HG03060 (cell line): Measurements from ENCODE around the gene RPN2.

Source experiments
- ATAC-seq: cut with Tn5 transposase; IDR thresholded peaks from one replicate; pipeline ENCODE4 v1.9.1; 2021; ENCODE audit warnings: low read depth, moderate number of reproducible peaks; ENCODE audit not compliant: unreplicated experiment

The RPN2 gene

GRCh38 chr20:37238935-37239451, 59.9 kb downstream of the RPN2 start:
- ATAC-seq, result no peak

- ATAC-seq, result no peak
Observed at GRCh38 chr20:37240337-37241067, 61.4 kb downstream of the RPN2 start.

DNA sequence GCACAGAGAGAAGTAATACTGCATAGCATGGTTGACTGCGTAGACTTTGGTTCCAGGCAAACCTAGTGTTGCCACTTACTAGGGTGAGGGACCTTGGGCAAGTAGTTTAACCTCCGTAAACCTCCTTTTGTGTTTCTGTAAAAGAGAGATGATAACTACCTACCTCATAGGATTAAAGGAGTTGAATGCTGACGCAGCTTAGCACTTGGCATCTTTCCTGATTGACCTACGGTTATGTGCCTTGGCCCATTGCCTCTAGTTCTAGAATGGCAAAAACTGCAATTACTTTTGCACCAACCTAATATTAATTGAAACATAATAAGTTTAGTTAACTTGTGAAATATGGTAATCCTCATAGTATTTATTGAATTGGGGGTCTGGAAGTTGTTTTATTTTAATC, 63.4 kb downstream of the RPN2 start:
- no peak for ATAC-seq

DNA sequence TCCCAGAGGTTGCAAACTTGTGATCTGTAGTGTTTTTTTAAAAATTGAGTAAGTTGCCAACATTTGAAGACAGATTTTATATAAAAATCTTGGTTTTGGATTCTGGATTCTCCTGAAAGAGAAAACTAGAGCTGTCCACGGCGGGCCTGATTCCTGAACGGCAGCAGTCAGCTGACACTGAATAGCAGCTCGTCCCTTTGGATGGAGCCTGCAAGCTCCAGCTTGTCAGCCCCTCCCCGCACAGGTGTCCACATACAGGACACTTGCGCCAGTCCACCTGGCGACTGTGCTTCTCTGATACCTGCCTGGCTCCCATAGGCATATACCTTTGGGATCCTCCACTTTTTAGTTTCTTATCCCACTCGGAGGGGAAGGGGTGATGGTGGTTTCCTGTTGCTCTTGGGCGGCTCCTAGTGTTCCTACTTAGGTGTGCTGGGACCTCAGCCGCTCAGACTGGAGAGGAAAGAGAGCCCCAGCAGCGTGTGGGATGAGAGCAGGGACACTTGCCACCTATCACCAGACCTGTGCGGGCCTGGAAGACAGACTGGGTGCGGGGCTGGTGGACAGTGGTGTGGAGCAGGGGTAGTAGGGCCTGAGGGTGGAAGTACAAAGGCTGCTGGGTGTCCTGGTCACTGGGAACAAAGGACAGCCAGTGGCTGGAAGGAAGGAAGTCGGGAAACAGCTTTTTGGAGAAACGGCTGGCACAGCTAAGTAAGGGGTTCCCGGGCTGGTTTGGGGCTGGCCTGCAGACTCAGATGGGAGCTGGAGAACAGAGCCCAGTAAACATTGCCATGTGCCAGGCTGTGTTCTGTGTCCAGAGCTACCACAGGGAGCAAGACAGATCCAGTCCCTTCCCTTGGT, 64.2 kb downstream of the RPN2 start:
- no peak for ATAC-seq

DNA sequence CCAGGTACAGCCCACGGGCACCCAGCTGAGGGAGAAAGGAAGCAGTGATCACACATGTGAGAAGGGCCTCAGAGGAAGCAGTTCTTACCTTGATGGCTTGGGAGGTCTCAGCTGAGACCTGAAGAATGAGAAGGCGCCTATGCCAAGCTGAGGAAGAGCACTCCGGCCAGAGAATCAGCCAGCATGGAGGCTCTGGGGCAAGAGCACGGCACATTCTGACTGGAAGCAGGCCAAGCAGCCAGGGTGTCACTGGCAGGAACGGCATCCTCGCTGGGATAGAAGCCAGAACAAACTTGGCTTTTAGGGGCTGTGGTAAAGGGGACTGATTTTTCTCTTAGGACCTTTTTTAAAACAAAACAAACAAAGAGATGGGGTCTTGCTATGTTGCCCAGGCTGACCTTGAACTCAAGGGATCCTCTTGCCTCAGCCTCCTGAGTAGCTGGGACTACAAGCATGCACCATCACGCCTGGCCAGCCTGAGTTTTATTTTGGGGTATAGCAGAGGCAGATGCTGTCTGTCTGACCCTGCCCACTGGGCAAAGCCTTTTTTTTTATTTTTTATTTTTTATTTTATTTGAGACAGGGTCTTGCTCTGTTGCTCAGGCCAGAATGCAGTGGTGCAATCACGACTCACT, 64.9 kb downstream of the RPN2 start:
- no peak for ATAC-seq

GRCh38 chr20:37244572-37244957, 65.4 kb downstream of the RPN2 start:
- ATAC-seq, result no peak

GRCh38 chr20:37245216-37246150, 66.4 kb downstream of the RPN2 start:
- no peak for ATAC-seq

GRCh38 chr20:37246736-37247135, 67.6 kb downstream of the RPN2 start:
- ATAC-seq, result no peak

DNA sequence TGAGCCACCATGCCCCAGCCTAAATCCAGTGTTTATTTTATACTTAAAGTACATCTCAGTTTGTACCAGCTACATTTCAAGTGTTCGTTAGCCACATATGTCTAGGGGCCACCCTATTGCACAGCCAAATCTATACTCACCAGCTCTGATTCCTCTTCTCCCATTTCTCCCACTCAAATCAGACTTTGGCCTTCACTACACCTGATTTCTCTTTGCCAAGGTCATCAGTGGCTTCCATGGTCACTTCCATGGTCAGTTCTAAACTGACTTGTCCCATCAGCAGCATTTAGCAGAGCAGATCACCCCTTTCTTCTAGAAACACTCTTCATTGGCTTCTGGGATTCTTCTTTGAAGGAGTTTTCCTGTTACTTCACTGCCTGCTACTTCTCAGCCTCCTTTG, 68.4 kb downstream of the RPN2 start:
- ATAC-seq, result no peak

DNA sequence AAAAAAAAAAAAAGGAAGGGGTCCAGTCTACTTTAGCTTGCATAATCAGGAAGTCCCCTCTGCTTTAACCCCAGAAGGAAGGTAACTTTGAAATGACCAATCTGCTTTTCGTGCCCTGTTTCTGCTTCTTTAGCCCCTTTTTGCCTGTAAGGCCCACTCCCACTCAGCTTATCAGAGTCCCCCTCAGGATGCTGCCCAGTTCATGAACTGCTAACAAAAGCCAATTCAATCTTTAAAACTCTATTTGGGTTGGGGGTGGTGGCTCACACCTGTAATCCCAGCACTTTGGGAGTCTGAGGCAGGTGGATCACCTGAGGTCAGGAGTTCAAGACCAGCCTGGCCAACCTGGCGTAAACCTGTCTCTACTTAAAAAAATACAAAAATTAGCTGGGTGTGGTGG, 70.2 kb downstream of the RPN2 start:
- no peak for ATAC-seq

DNA sequence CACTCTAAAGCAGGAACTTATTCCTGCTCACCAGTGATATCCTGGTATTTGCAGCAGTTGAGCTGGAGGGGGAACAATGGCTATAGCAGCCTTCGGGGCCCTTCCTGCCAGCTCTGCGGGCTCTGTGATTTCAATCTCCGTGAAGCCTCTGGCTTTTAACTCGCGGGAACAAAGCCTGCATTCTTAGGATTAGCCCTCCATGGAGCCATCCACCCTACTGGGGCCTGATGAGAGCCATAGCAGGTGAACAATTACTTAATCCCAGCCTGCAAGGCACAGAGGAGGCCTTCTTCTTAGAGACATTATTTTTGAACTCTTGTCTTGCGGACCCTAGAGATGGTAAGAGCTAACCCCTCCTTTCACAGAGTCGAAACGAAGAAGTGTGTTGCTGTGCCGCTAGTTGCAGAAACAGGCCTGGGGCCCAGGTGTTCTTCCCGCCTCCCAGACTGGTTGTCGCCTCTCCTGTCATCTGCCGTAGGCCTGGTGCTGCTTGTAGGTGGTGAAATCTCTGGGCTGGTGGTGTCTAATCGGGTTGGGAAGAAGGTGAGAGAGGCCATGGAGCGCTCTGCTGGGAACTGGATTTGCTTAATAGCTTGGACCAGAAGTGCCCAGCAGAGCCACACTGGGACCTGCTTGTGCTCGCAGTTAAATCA, 72.8 kb downstream of the RPN2 start:
- ATAC-seq, result no peak

DNA sequence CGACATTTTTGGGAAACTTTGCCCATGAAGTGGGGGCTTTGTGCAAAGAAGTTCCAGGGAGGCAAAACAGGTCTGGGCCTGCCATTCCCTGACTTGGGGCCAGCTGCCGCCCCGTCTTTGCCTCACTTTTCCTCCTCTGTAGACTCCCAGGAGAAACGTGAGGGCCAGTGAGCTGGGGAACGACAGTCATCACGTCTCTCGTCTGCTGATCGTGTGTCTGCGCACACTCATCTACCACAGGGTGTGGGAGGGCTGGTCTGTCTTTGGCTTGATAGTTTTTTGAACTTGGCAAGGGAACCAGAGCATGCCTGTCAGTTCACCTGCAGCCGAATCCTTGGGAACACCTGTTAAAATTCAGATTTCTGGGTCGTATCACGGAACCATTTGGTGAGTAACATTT, 74.0 kb downstream of the RPN2 start:
- ATAC-seq, result no peak

DNA sequence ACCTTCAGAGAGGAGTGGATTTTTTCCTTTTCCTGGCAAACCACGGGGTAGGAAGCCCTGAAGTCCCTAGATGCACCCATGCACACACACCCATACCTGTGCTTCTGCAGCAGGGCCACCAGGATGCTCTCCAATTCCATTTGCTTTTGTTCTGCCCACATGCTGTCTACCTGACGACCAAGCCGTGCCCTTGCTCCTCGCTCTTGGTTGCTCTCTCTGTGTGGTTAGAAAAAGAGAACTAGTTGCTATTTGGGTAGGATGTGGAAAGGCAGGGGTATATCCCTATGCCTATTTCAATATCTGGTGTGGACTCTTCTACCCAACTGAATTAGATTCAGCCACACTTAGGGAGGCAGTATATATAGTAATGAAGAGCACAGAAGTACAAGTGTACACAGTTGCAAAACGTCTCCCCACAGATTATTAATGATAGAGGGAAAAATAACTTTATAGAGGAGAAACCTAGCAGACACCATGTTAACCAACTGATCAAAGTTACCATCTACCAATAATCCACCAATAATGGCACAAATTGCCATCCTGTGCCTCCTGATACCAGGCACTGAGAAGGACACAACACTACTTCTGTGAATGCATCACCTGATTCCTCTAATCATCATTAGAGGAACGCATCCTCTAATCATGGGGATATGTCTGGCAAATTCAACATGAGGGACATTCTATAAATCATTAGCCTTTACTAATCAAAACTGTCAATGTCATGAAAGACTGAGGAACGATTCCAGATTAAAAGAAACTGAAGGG, 75.2 kb downstream of the RPN2 start:
- no peak for ATAC-seq

- ATAC-seq, result no peak
Observed at GRCh38 chr20:37256286-37256685, 77.2 kb downstream of the RPN2 start.

DNA sequence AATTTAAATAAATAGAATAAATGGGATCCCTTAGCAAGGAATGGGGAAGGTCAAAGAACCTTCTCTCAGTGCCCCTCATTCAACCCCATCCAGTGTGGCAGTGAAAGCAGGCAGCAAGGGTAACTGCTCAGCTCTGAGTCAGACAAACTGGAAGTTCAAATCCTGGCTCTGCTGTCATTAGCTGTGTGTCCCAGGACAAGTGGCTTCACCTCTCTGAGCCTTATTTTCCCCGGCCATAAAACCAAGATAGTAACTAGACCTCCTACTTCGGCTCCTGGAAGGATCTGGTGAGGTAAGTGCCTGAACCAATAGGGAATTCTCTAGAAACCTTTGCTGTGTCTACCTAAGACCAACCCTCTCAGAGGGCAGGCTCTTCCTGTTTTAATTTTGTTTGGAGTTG, 78.4 kb downstream of the RPN2 start:
- no peak for ATAC-seq

GRCh38 chr20:37257988-37258387, 78.9 kb downstream of the RPN2 start:
- ATAC-seq, result no peak

- no peak for ATAC-seq
Observed at GRCh38 chr20:37259031-37259430, 79.9 kb downstream of the RPN2 start.

GRCh38 chr20:37259865-37260264, 80.7 kb downstream of the RPN2 start:
- no peak for ATAC-seq

GRCh38 chr20:37260923-37261322, 81.8 kb downstream of the RPN2 start:
- no peak for ATAC-seq
